Testis (tissue), 3 donors: ENCODE data around the gene DDX3Y. TPM values are rescaled to one million over a fixed set of nuclear protein-coding genes. Genes with fewer than 3 reads are reported as not detected.
A peak's percentile ranks its signal among the peaks of the same experiment; 100 is the strongest.

Source experiments
- DNase-seq: peaks from one replicate; pipeline ENCODE4 v3.0.0-alpha.2; 2019
- H3K27ac ChIP-seq, 2 donors: fragments of 200-600 bp; sonication (generic); one replicate each; pipeline ENCODE4 v1.5.1; 2019
- H3K27me3 ChIP-seq: fragments of 200-600 bp; sonication (generic); one replicate; pipeline ENCODE4 v1.5.1; 2019
- H3K36me3 ChIP-seq: fragments of 200-600 bp; sonication (generic); one replicate; pipeline ENCODE4 v1.5.1; 2017; ENCODE audit warnings: low read depth; ENCODE audit errors: missing control alignments
- H3K4me1 ChIP-seq: fragments of 200-600 bp; sonication (generic); one replicate; pipeline ENCODE4 v1.5.1; 2019
- H3K4me3 ChIP-seq, 2 donors: fragments of 200-600 bp; sonication (generic); one replicate each; pipeline ENCODE4 v1.5.1; 2017 to 2019
- H3K9me3 ChIP-seq: fragments of 200-600 bp; sonication (generic); one replicate; pipeline ENCODE4 v1.5.1; 2017
- POLR2A ChIP-seq: fragments of 450-650 bp; IDR thresholded peaks from one replicate; pipeline ENCODE4 v1.6.1; 2017; ENCODE audit warnings: antibody characterized with exemption, mild to moderate bottlenecking, moderate library complexity
- whole genome bisulfite sequencing, 2 donors: methylation state at CpG; one replicate each; pipeline ENCODE4 v1.1.5; 2018; 5-methylcytosine and 5-hydroxymethylcytosine counted together
- intact Hi-C: fragments of 100-400 bp; cut with DNase I; formaldehyde crosslinking; loops from one replicate; pipeline ENCODE4 v1.15.1; 2023; ENCODE audit warnings: low total_unique reads
- polyA plus RNA-seq: library from polyadenylated mRNA; stranded (reverse); fragments of 350-450 nt; fragmentation: Illumina TruSeq; extraction: RNeasy Lipid Tissue Mini Kit (QIAGEN cat#74804); gene quantifications from one replicate; pipeline ENCODE4 v1.2.3, GENCODE V29; 2014; ENCODE audit warnings: low read depth, low replicate concordance; ENCODE audit not compliant: insufficient read depth
- total RNA-seq, 2 donors: library from RNA; depleted of rRNA; stranded (reverse); fragments of >200 nt; gene quantifications; one replicate each; pipeline ENCODE4 v1.2.3, GENCODE V29; 2016
- TF ChIP-seq, protein P1 (sequence below), 3 experiments: fragments of 450-650 bp in 2 of 3; fragments of 200-600 bp in 1 of 3; sonication (generic) in 1 of 3; IDR thresholded peaks; one replicate each; pipeline ENCODE4 v1.5.1; 2016 to 2019; ENCODE audit warnings: antibody characterized with exemption in 3 of 3, mild to moderate bottlenecking in 2 of 3, moderate library complexity in 1 of 3

Gene DDX3Y
- total and polyA plus RNA-seq, 3 donors from 2014 or later: 95.8 to 144 (median 106) TPM

DNA sequence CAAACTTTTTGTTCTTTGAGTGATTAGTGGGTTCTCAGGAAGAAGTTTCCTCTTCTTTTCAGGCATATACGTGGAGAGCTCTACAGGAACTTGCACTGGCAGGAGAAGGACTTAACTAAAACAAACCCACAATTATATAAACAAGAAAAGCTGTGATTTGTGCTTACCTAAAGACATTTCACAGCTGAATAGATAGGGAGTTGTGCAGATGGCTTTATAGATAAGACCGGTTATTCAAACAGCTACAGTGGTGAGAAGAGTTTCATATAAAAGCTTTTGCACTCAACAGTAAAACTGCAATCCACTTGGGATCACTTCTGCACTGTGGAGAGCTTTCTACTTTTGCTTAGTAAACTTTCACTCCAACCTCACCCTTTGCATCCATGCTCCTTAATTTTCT is 6.1 kb upstream of the DDX3Y start:
- Histone ChIP-seq H3K4me1 (no peaks in the 10 kb centered on the region), H3K27ac (no peak overlapping the region), H3K27me3 (no peaks in the 10 kb centered on the region), H3K9me3 (no peaks in the 10 kb centered on the region), H3K36me3 (no peaks in the 10 kb centered on the region), H3K4me3 (no peak overlapping the region)
- WGBS, 2 donors: 37 to 56% methylated on average over 2 of the region's 2 CpGs
- DNase-seq: no peak
- intact Hi-C loops: no loop called here
- TF ChIP-seq, protein P1, sequence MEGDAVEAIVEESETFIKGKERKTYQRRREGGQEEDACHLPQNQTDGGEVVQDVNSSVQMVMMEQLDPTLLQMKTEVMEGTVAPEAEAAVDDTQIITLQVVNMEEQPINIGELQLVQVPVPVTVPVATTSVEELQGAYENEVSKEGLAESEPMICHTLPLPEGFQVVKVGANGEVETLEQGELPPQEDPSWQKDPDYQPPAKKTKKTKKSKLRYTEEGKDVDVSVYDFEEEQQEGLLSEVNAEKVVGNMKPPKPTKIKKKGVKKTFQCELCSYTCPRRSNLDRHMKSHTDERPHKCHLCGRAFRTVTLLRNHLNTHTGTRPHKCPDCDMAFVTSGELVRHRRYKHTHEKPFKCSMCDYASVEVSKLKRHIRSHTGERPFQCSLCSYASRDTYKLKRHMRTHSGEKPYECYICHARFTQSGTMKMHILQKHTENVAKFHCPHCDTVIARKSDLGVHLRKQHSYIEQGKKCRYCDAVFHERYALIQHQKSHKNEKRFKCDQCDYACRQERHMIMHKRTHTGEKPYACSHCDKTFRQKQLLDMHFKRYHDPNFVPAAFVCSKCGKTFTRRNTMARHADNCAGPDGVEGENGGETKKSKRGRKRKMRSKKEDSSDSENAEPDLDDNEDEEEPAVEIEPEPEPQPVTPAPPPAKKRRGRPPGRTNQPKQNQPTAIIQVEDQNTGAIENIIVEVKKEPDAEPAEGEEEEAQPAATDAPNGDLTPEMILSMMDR (IDR thresholded peaks at IDR 0.05): no peak
- no peak for TF ChIP-seq POLR2A

DNA sequence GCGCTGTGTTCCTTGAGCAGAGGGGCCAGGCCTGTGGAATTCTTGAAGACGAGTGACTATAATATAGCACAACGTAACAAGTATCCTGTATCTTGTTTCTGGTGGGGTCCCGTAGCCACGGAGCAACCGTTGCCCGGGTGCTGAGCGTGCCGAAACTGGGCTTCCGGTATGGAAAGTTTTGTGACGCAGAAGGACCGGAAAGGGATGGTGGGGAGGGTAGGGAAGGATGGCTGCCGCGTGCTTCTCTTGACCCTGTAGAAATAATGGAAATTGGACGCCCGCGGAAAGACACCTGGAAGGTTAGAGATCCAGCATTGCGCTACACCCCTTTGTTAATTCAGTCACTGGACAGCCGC is 827 bp downstream of the DDX3Y start:
- Histone ChIP-seq H3K4me3 (peak overlapping the region; percentile 72 to 87), H3K4me1 (no peaks in the 10 kb centered on the region), H3K9me3 (no peaks in the 10 kb centered on the region), H3K27me3 (no peaks in the 10 kb centered on the region), H3K36me3 (no peaks in the 10 kb centered on the region), H3K27ac (peak overlapping the region; percentile 97 to 99)
- intact Hi-C loops: no loop called here
- DNase-seq: peak; percentile 81
- WGBS, 2 donors: 0% methylated on average over 3 to 19 of the region's 19 CpGs
- TF ChIP-seq POLR2A: no peak
- TF ChIP-seq, protein P1 (IDR thresholded peaks at IDR 0.05): no peak

DNA sequence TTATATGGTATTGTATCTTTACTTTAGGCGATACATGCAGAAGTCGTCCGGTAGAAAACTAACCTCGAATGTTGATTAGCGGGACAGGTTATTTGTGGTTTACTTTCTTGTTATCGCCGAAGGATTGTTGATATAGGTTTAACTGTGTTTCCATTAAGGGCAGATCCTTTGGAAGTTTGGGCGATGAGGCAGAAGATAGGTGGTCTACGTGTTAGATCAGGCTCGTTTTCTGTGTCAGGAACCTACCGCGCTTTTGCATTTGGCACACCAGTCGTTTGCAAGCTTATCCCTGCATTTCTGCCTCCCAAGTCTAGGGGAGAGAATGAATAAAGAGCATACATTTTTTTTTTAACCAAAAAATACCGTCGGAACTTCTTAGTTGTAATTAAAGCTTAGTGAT is 1.2 kb downstream of the DDX3Y start:
- H3K9me3 ChIP-seq: no peaks in the 10 kb centered on the region
- intact Hi-C loops: no loop called here
- TF ChIP-seq, protein P1 (IDR thresholded peaks at IDR 0.05): no peak
- TF ChIP-seq POLR2A: no peak
- peak overlapping the region; percentile 97 to 99 for H3K27ac ChIP-seq
- DNase-seq: no peak
- H3K4me3 ChIP-seq: peak overlapping the region; percentile 72 to 87
- H3K36me3 ChIP-seq: no peaks in the 10 kb centered on the region
- 1 to 2% methylated on average over 8 to 15 of the region's 15 CpGs for WGBS, 2 donors
- no peaks in the 10 kb centered on the region for H3K4me1 ChIP-seq
- H3K27me3 ChIP-seq: no peaks in the 10 kb centered on the region

DNA sequence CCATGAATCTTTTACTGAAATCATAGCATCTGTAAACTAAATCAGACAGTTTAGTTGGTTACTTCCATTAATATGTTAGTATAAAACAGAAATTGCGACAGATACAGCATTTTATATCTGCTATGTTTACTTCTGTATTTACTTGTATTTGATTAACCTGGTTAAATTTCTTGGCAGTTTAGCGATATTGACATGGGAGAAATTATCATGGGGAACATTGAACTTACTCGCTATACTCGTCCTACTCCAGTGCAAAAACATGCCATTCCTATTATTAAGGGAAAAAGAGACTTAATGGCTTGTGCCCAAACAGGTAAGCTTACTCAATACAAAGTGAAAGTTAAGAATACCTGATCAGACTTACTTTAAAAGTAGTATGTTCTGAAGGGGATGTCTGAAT is 8.9 kb downstream of the DDX3Y start:
- no peak overlapping the region for H3K4me3 ChIP-seq
- no peaks in the 10 kb centered on the region for H3K9me3 ChIP-seq
- no peaks in the 10 kb centered on the region for H3K4me1 ChIP-seq
- DNase-seq: no peak
- 93 to 96% methylated on average over 4 of the region's 4 CpGs for WGBS, 2 donors
- intact Hi-C loops: no loop called here
- TF ChIP-seq, protein P1 (IDR thresholded peaks at IDR 0.05): no peak
- TF ChIP-seq POLR2A: no peak
- H3K27ac ChIP-seq: no peak overlapping the region
- no peaks in the 10 kb centered on the region for H3K36me3 ChIP-seq
- no peaks in the 10 kb centered on the region for H3K27me3 ChIP-seq

DNA sequence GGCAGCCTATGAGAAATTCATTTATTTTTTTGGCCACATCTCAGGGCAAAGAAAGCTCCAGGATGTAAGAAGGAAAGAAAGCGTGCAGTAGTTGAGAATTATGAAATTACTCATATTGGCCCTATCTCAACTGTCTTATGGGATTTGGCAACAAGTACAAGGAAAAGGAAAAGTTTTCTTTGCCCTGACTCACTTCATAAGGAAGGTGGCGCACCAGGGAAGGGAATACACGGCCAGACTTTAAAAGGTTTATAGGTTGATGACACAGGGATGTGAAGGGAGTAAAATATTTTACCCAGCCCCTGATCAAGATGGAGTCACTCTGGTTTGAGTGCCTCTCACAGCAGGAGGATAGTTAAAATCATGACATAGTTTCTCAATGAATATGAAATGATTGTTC is 23.4 kb downstream of the DDX3Y start:
- Histone ChIP-seq H3K4me1 (no peaks in the 10 kb centered on the region), H3K27me3 (no peaks in the 10 kb centered on the region), H3K27ac (no peak overlapping the region), H3K36me3 (no peaks in the 10 kb centered on the region), H3K9me3 (no peaks in the 10 kb centered on the region), H3K4me3 (no peak overlapping the region)
- WGBS, 2 donors: 56 to 66% methylated on average over 3 of the region's 3 CpGs
- TF ChIP-seq POLR2A: no peak
- TF ChIP-seq, protein P1 (IDR thresholded peaks at IDR 0.05): no peak
- intact Hi-C loops: no loop called here
- no peak for DNase-seq
